HG03460 (cell line): ENCODE data around the gene SEMA3C.

Experiments used
- ATAC-seq: cut with Tn5 transposase; IDR thresholded peaks from one replicate; pipeline ENCODE4 v1.9.1; 2021; ENCODE audit not compliant: unreplicated experiment

The SEMA3C gene

GRCh38 chr7:80918909-80919721 is at the start of gene SEMA3C:
Gene SEMA3C, minus strand, starts transcription at chr7:80919051. Its CDS starts 2,270 bp downstream, at chr7:80916781.
- peak; percentile 55 for ATAC-seq

- ATAC-seq, result no peak
Measured at GRCh38 chr7:80968606-80969005, 49.8 kb upstream of the SEMA3C start.

- ATAC-seq, result no peak
Measured at GRCh38 chr7:80967917-80968297, 49.1 kb upstream of the SEMA3C start.

GRCh38 chr7:80967071-80967916 is 48.4 kb upstream of the SEMA3C start:
- no peak for ATAC-seq

- ATAC-seq, result no peak
Measured at GRCh38 chr7:80960244-80960795, 41.5 kb upstream of the SEMA3C start.

- ATAC-seq, result no peak
Measured at GRCh38 chr7:80957226-80957777, 38.5 kb upstream of the SEMA3C start.

- no peak for ATAC-seq
Measured at GRCh38 chr7:80954191-80954590, 35.3 kb upstream of the SEMA3C start.

GRCh38 chr7:80950550-80950967 is 31.7 kb upstream of the SEMA3C start:
- ATAC-seq, result no peak

- no peak for ATAC-seq
Measured at GRCh38 chr7:80949449-80949848, 30.6 kb upstream of the SEMA3C start.

- ATAC-seq, result no peak
Measured at GRCh38 chr7:80946858-80947257, 28.0 kb upstream of the SEMA3C start.

- ATAC-seq, result no peak
Measured at GRCh38 chr7:80945976-80946375, 27.1 kb upstream of the SEMA3C start.

GRCh38 chr7:80943342-80943741 is 24.5 kb upstream of the SEMA3C start:
- ATAC-seq, result no peak

GRCh38 chr7:80942261-80943041 is 23.6 kb upstream of the SEMA3C start:
- ATAC-seq, result no peak

- ATAC-seq, result no peak
Measured at GRCh38 chr7:80941208-80941758, 22.4 kb upstream of the SEMA3C start.

GRCh38 chr7:80940539-80941207 is 21.8 kb upstream of the SEMA3C start:
- ATAC-seq, result no peak

GRCh38 chr7:80937336-80937735 is 18.5 kb upstream of the SEMA3C start:
- ATAC-seq, result no peak

GRCh38 chr7:80935991-80936780 is 17.3 kb upstream of the SEMA3C start:
- ATAC-seq, result no peak

- ATAC-seq, result no peak
Measured at GRCh38 chr7:80934321-80934720, 15.5 kb upstream of the SEMA3C start.

GRCh38 chr7:80932536-80932935 is 13.7 kb upstream of the SEMA3C start:
- ATAC-seq, result no peak
